Endothelial cell of umbilical vein (primary cell): Measurements from ENCODE around the gene CNBD2. TPM values are rescaled to one million over a fixed set of nuclear protein-coding genes. Genes with fewer than 3 reads are reported as not detected.
"Not testable (repeated sequence)": the region's sequence is repeated elsewhere in the genome, so short reads cannot be mapped to it uniquely, and the experiment has no call there.

Source experiments
- BruUV-seq: library from RNA; stranded (reverse); fragments of 400-500 nt; replicated peaks from 2 replicates; lab custom pipeline; 2021; lab: Mats Ljungman, UMichigan
- CTCF ChIA-PET: fragments of 300-600, 350-600 bp; sonication (Branson Sonifier 250); formaldehyde crosslinking; loops from one replicate; lab custom pipeline; 2021; ENCODE audit warnings: antibody characterized with exemption, inconsistent platforms; lab: Charles Lee
- POLR2A ChIA-PET: fragments of 300-600, 350-600 bp; sonication (Branson Sonifier 250); formaldehyde crosslinking; loops from one replicate; lab custom pipeline; 2021; ENCODE audit warnings: antibody characterized with exemption, inconsistent platforms; lab: Charles Lee
- DNase-seq: peaks from one replicate; pipeline ENCODE4 v3.0.0-alpha.2; 2011; ENCODE audit warnings: low read depth, low spot score
- FAIRE-seq: peaks from 2 replicates; lab custom pipeline; 2011; peaks lifted over from hg19 to GRCh38; lab: Jason Lieb, UNC
- H2AFZ ChIP-seq: 2 replicates; pipeline ENCODE4 v1.6.0; 2012; ENCODE audit warnings: low read depth, low read length, control low read depth, inconsistent platforms
- H3K27ac ChIP-seq: 2 replicates; pipeline ENCODE4 v1.5.1; 2011; ENCODE audit warnings: low read depth, mild to moderate bottlenecking, control low read depth, low read length, moderate library complexity; ENCODE audit not compliant: insufficient read depth
- H3K27me3 ChIP-seq, 2 experiments: 2 replicates each; pipeline versions ENCODE4 v1.6.0 to v1.6.1; 2011; ENCODE audit warnings: low read length in 2 of 2, mixed read lengths in 1 of 2; ENCODE audit not compliant: control insufficient read depth in 2 of 2, insufficient read depth in 2 of 2
- H3K36me3 ChIP-seq, 2 experiments: 2 replicates in 1 of 2; 3 replicates in 1 of 2; pipeline ENCODE4 v1.5.1; 2011; ENCODE audit warnings: low read length in 2 of 2, mild to moderate bottlenecking in 1 of 2, moderate library complexity in 1 of 2; ENCODE audit not compliant: control insufficient read depth in 2 of 2, insufficient read depth in 2 of 2; ENCODE audit errors: extremely low read depth in 1 of 2
- H3K4me1 ChIP-seq: 3 replicates; pipeline ENCODE4 v1.5.1; 2011; ENCODE audit warnings: mild to moderate bottlenecking, low read length; ENCODE audit not compliant: control insufficient read depth, insufficient read depth; ENCODE audit errors: extremely low read depth
- H3K4me2 ChIP-seq: 2 replicates; pipeline ENCODE4 v1.6.1; 2011; ENCODE audit warnings: low read length, control low read depth, mixed read lengths; ENCODE audit not compliant: insufficient read depth
- H3K4me3 ChIP-seq, 3 experiments: fragments of 200-600 bp in 1 of 3; sonication (generic), shearing (Covaris generic) in 1 of 3; replicated peaks in 1 of 3; 2 replicates each; pipeline ENCODE4 v1.5.1; 2011 to 2016; ENCODE audit warnings: control low read depth in 3 of 3, low read length in 3 of 3, mild to moderate bottlenecking in 2 of 3, inconsistent platforms in 1 of 3, low read depth in 1 of 3, moderate library complexity in 1 of 3; ENCODE audit not compliant: insufficient read depth in 1 of 3
- H3K79me2 ChIP-seq: 2 replicates; pipeline ENCODE4 v1.6.0; 2012; ENCODE audit warnings: low read length, inconsistent platforms; ENCODE audit not compliant: control insufficient read depth, insufficient read depth
- H3K9ac ChIP-seq: replicated peaks from 2 replicates; pipeline ENCODE3; 2011; ENCODE audit warnings: low read length, control low read depth; ENCODE audit not compliant: insufficient read depth; ENCODE audit errors: extremely low read depth
- H3K9me1 ChIP-seq: replicated peaks from 3 replicates; pipeline ENCODE4 v1.6.0; 2011; ENCODE audit warnings: mild to moderate bottlenecking, low read length; ENCODE audit not compliant: control insufficient read depth, insufficient read depth; ENCODE audit errors: extremely low read depth
- H3K9me3 ChIP-seq: replicated peaks from 2 replicates; pipeline ENCODE4 v1.5.1; 2012; ENCODE audit warnings: low read length, inconsistent platforms; ENCODE audit not compliant: control insufficient read depth, insufficient read depth
- H4K20me1 ChIP-seq: replicated peaks from 2 replicates; pipeline ENCODE3; 2011; ENCODE audit warnings: mild to moderate bottlenecking, low read length; ENCODE audit not compliant: control insufficient read depth, insufficient read depth; ENCODE audit errors: extremely low read depth
- EZH2 ChIP-seq: IDR thresholded peaks from 2 replicates; pipeline ENCODE4 v1.6.1; 2012; ENCODE audit warnings: borderline replicate concordance, low read depth, mild to moderate bottlenecking, moderate library complexity, low read length, inconsistent platforms; ENCODE audit not compliant: severe bottlenecking
- FOS ChIP-seq: IDR thresholded peaks from 2 replicates; pipeline ENCODE4 v1.6.1; 2011; ENCODE audit warnings: mild to moderate bottlenecking, low read length, moderate library complexity, borderline replicate concordance; ENCODE audit not compliant: insufficient read depth
- GATA2 ChIP-seq: IDR thresholded peaks from 2 replicates; pipeline ENCODE4 v1.7.0; 2011; ENCODE audit warnings: low read depth, mild to moderate bottlenecking, moderate library complexity, mixed read lengths, low read length; ENCODE audit not compliant: insufficient read length, insufficient read depth
- JUN ChIP-seq: IDR thresholded peaks from 2 replicates; pipeline ENCODE4 v1.6.1; 2011; ENCODE audit warnings: borderline replicate concordance, low read depth; ENCODE audit not compliant: insufficient read length, insufficient read depth
- MYC ChIP-seq: IDR thresholded peaks from one replicate; pipeline ENCODE4 v1.6.1; 2011; ENCODE audit warnings: mild to moderate bottlenecking, low read depth, low read length
- POLR2A ChIP-seq: IDR thresholded peaks from 2 replicates; pipeline ENCODE4 v1.6.1; 2012; ENCODE audit warnings: low read depth, mild to moderate bottlenecking, control low read depth, low read length
- POLR2AphosphoS5 ChIP-seq: IDR thresholded peaks from 2 replicates; pipeline ENCODE4 v1.6.1; 2012; ENCODE audit warnings: low read depth, mild to moderate bottlenecking, control low read depth, low read length, moderate library complexity; ENCODE audit not compliant: insufficient read depth
- dilution Hi-C: fragments of 300-500 bp; cut with MboI; formaldehyde crosslinking; loops from one replicate; pipeline ENCODE4 v1.15.0; 2019; ENCODE audit warnings: low sequenced_read_pairs; ENCODE audit not compliant: extremely low pct_ligation_motif_present
- intact Hi-C: fragments of 100-400 bp; cut with micrococcal nuclease; formaldehyde crosslinking; loops from one replicate; pipeline ENCODE4 v1.10.0; 2022
- polyA plus RNA-seq, 4 experiments: library from polyadenylated mRNA; depleted of rRNA in 3 of 4; stranded (reverse) in 3 of 4; unstranded in 1 of 4; fragments of >200 nt; gene quantifications; 2 replicates each; pipeline versions ENCODE4 v1.2.1 to v1.2.3, GENCODE V29; 2011 to 2012; ENCODE audit warnings: missing spikeins in 1 of 4
- total RNA-seq: library from RNA; stranded (reverse); gene quantifications from 2 replicates; pipeline ENCODE4 v1.2.3, GENCODE V29; 2021
- TF ChIP-seq, protein P1 (sequence below), 2 donors: IDR thresholded peaks; 1 replicate in 1 of 2; 2 replicates in 1 of 2; pipeline ENCODE4 v1.5.1; 2011; ENCODE audit warnings: low read length in 2 of 2, mild to moderate bottlenecking in 2 of 2, moderate library complexity in 2 of 2, control low read depth in 1 of 2, inconsistent platforms in 1 of 2, low read depth in 1 of 2; ENCODE audit not compliant: insufficient read depth in 1 of 2; ENCODE audit errors: extremely low read depth in 1 of 2
- TF ChIP-seq, protein P2 (sequence below): IDR thresholded peaks from 2 replicates; pipeline ENCODE4 v1.6.1; 2011; ENCODE audit not compliant: insufficient read depth, insufficient read length

CNBD2 gene
- total and polyA plus RNA-seq, 2 donors (not counting 3 experiments of a cell fraction or from before 2014, with no cell fraction given): 4.9 to 7.5 TPM

DNA sequence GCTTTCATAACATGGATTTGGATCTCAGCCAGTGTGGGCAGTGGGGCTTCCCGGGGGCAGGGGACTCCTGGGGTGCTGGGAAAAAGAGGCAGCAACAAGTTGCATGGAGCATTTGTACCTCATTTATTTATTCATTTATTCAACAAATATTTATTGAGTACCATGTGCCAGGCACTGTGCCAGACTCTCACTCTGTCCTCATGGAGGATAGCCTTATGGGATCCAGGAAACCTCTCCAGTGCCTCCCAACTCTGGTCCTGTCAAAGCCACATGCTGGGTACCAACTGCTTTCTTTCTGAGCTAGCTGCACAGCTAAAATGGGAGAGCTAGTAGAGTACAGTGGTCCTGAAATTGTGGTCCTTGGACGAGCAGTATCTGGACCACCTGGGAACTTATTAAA, 98.4 kb downstream of the CNBD2 start:
- Histone ChIP-seq H3K9ac (no peak overlapping the region), H3K36me3 (no peaks in the 10 kb centered on the region), H3K4me1 (no peaks in the 10 kb centered on the region), H2AFZ (no peak overlapping the region), H3K27ac (no peak overlapping the region), H4K20me1 (no peaks in the 10 kb centered on the region), H3K27me3 (peaks cover 0 to 5% of the 10 kb centered on the region in 2 experiments), H3K4me2 (no peak overlapping the region), H3K9me3 (no peaks in the 10 kb centered on the region), H3K4me3 (no peak overlapping the region), H3K9me1 (no peaks in the 10 kb centered on the region), H3K79me2 (no peaks in the 10 kb centered on the region)
- CTCF ChIA-PET: interaction anchor here (1.2 to 3.3 kb wide), 3 partner anchors 72 to 74 kb away, joined by 3 to 37 read pairs (median 4); no protein-coding TSS in a partner anchor
- TF ChIP-seq EZH2 (no peak), POLR2A (no peak), POLR2AphosphoS5 (no peak), GATA2 (no peak), MYC (no peak), FOS (no peak), JUN (no peak)
- TF ChIP-seq, protein P1, sequence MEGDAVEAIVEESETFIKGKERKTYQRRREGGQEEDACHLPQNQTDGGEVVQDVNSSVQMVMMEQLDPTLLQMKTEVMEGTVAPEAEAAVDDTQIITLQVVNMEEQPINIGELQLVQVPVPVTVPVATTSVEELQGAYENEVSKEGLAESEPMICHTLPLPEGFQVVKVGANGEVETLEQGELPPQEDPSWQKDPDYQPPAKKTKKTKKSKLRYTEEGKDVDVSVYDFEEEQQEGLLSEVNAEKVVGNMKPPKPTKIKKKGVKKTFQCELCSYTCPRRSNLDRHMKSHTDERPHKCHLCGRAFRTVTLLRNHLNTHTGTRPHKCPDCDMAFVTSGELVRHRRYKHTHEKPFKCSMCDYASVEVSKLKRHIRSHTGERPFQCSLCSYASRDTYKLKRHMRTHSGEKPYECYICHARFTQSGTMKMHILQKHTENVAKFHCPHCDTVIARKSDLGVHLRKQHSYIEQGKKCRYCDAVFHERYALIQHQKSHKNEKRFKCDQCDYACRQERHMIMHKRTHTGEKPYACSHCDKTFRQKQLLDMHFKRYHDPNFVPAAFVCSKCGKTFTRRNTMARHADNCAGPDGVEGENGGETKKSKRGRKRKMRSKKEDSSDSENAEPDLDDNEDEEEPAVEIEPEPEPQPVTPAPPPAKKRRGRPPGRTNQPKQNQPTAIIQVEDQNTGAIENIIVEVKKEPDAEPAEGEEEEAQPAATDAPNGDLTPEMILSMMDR (IDR thresholded peaks at IDR 0.05; ENCODE audit: extremely low read depth in 1 of 2, insufficient read depth in 1 of 2, low read depth in 1 of 2, low read length in 2 of 2): no peak
- TF ChIP-seq, protein P2, sequence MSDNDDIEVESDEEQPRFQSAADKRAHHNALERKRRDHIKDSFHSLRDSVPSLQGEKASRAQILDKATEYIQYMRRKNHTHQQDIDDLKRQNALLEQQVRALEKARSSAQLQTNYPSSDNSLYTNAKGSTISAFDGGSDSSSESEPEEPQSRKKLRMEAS: no peak
- DNase-seq: no peak
- POLR2A ChIA-PET: no interaction called here
- dilution Hi-C loops (no loop called here), intact Hi-C loops (no loop called here)
- no peak for FAIRE-seq
- BruUV-seq: no TSS peak

DNA sequence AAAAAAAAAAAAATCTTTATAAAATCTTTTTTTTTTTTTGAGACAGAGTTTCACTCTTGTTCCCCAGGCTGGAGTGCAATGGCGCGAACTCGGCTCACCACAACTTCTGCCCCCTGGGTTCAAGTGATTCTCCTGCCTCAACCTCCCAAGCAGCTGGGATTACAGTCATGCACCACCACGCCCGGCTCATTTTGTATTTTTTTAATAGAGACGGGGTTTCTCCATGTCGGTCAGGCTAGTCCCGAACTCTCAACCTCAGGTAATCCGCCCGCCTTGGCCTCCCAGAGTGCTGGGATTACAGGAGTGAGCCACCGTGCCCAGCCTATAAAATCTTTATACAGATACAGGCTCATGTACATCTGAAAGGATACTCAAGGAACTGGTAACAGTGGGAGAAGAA, 100.1 kb downstream of the CNBD2 start:
- CTCF ChIA-PET: interaction anchor here (0.6 to 0.7 kb wide), 2 partner anchors 23 to 72 kb away, joined by 3 read pairs; no protein-coding TSS in a partner anchor
- H3K79me2 ChIP-seq, H3K4me3 ChIP-seq, H3K4me2 ChIP-seq, H3K36me3 ChIP-seq, BruUV-seq, H3K4me1 ChIP-seq, H3K9me3 ChIP-seq, H2AFZ ChIP-seq, intact Hi-C loops, H3K27ac ChIP-seq, DNase-seq, dilution Hi-C loops, POLR2A ChIA-PET, H3K9ac ChIP-seq, H3K9me1 ChIP-seq, FAIRE-seq, H4K20me1 ChIP-seq, H3K27me3 ChIP-seq: not testable (repeated sequence)
